Thyroid gland (tissue), 4 donors: ENCODE data around the gene LRRC7. TPM values are rescaled to one million over a fixed set of nuclear protein-coding genes. Genes with fewer than 3 reads are reported as not detected.

Source experiments
- DNase-seq, 2 donors: peaks; one replicate each; pipeline ENCODE4 v3.0.0-alpha.2; 2019
- H3K27ac ChIP-seq, 3 donors: fragments of 200-600 bp; sonication (generic); 1 replicate in 2 of 3; 2 replicates in 1 of 3; pipeline ENCODE4 v1.5.1; 2016 to 2019; ENCODE audit warnings: mild to moderate bottlenecking in 1 of 3, moderate library complexity in 1 of 3
- H3K27me3 ChIP-seq: fragments of 200-600 bp; sonication (generic); one replicate; pipeline ENCODE4 v1.5.1; 2019
- H3K36me3 ChIP-seq, 2 donors: fragments of 200-600 bp; sonication (generic); one replicate each; pipeline ENCODE4 v1.5.1; 2016 to 2019
- H3K4me1 ChIP-seq, 2 donors: fragments of 200-600 bp; sonication (generic); one replicate each; pipeline ENCODE4 v1.5.1; 2017 to 2019
- H3K4me3 ChIP-seq, 3 donors: fragments of 200-600 bp; sonication (generic); replicated peaks in 1 of 3; 1 replicate in 2 of 3; 2 replicates in 1 of 3; pipeline ENCODE4 v1.5.1; 2016; ENCODE audit warnings: mild to moderate bottlenecking in 1 of 3
- H3K9me3 ChIP-seq: fragments of 200-600 bp; sonication (generic); one replicate; pipeline ENCODE4 v1.5.1; 2017
- CTCF ChIP-seq, 6 experiments: fragments of 200-600 bp in 3 of 6; fragments of 450-650 bp in 3 of 6; sonication (generic) in 3 of 6; IDR thresholded peaks; one replicate each; pipeline ENCODE4 v1.5.1; 2016 to 2019; ENCODE audit warnings: antibody characterized with exemption in 6 of 6, mild to moderate bottlenecking in 2 of 6, inconsistent platforms in 1 of 6, moderate library complexity in 1 of 6
- POLR2A ChIP-seq, 2 donors: fragments of 450-650 bp; IDR thresholded peaks; one replicate each; pipeline ENCODE4 v1.6.1; 2017; ENCODE audit warnings: antibody characterized with exemption in 2 of 2, mild to moderate bottlenecking in 2 of 2, moderate library complexity in 1 of 2
- WGBS, 2 donors: methylation state at CpG; one replicate each; pipeline ENCODE4 v1.1.5; 2017; 5-methylcytosine and 5-hydroxymethylcytosine counted together
- intact Hi-C: fragments of 100-400 bp; cut with DNase I; formaldehyde crosslinking; loops from one replicate; pipeline ENCODE4 v1.15.1; 2023
- total RNA-seq, 4 donors: library from RNA; depleted of rRNA; stranded (reverse); fragments of >200 nt; gene quantifications; one replicate each; pipeline ENCODE4 v1.2.3, GENCODE V29; 2016

The LRRC7 gene
- total RNA-seq, 4 donors from 2014 or later = 7.9 to 31.7 (median 18.7) TPM

- intact Hi-C loops = no loop called here
- no peak for DNase-seq
- Histone ChIP-seq H3K27ac (no peak overlapping the region), H3K27me3 (no peaks in the 10 kb centered on the region), H3K4me1 (no peaks in the 10 kb centered on the region), H3K4me3 (no peak overlapping the region), H3K9me3 (no peaks in the 10 kb centered on the region), H3K36me3 (no peaks in the 10 kb centered on the region)
- 59 to 64% methylated on average over 4 of the region's 4 CpGs for WGBS, 2 donors
- no peak for TF ChIP-seq POLR2A (IDR thresholded peaks at IDR 0.05)
- no peak for TF ChIP-seq CTCF (IDR thresholded peaks at IDR 0.05)
Observed at GRCh38 chr1:70143048-70143659, 575.4 kb downstream of the LRRC7 start.

GRCh38 chr1:70146488-70146887, 578.8 kb downstream of the LRRC7 start:
- no peak for DNase-seq
- H3K36me3 ChIP-seq = peaks cover 0 to 3% of the 10 kb centered on the region in 2 donors
- H3K4me3 ChIP-seq = no peak overlapping the region
- H3K4me1 ChIP-seq = no peaks in the 10 kb centered on the region
- TF ChIP-seq CTCF (IDR thresholded peaks at IDR 0.05) (no peak), POLR2A (IDR thresholded peaks at IDR 0.05) (no peak)
- no peaks in the 10 kb centered on the region for H3K27me3 ChIP-seq
- no peak overlapping the region for H3K27ac ChIP-seq
- intact Hi-C loops = no loop called here
- H3K9me3 ChIP-seq = no peaks in the 10 kb centered on the region

GRCh38 chr1:70150444-70150843, 582.7 kb downstream of the LRRC7 start:
- 98 to 100% methylated on average over 1 of the region's 1 CpG for WGBS, 2 donors
- intact Hi-C loops = no loop called here
- DNase-seq = no peak
- Histone ChIP-seq H3K27ac (no peak overlapping the region), H3K9me3 (no peaks in the 10 kb centered on the region), H3K27me3 (no peaks in the 10 kb centered on the region), H3K4me1 (no peaks in the 10 kb centered on the region), H3K36me3 (peaks cover 0 to 3% of the 10 kb centered on the region in 2 donors), H3K4me3 (no peak overlapping the region)
- TF ChIP-seq POLR2A (IDR thresholded peaks at IDR 0.05) = no peak
- TF ChIP-seq CTCF (IDR thresholded peaks at IDR 0.05) = no peak

GRCh38 chr1:70153739-70154138, 586.0 kb downstream of the LRRC7 start:
- no peaks in the 10 kb centered on the region for H3K27me3 ChIP-seq
- H3K36me3 ChIP-seq = peaks cover 0 to 3% of the 10 kb centered on the region in 2 donors
- DNase-seq = no peak
- no peaks in the 10 kb centered on the region for H3K4me1 ChIP-seq
- H3K4me3 ChIP-seq = no peak overlapping the region
- H3K27ac ChIP-seq = no peak overlapping the region
- no peak for TF ChIP-seq POLR2A (IDR thresholded peaks at IDR 0.05)
- intact Hi-C loops = no loop called here
- no peaks in the 10 kb centered on the region for H3K9me3 ChIP-seq
- WGBS, 2 donors = 94 to 95% methylated on average over 3 of the region's 3 CpGs

- Histone ChIP-seq H3K4me1 (no peaks in the 10 kb centered on the region), H3K27me3 (no peaks in the 10 kb centered on the region), H3K9me3 (no peaks in the 10 kb centered on the region), H3K36me3 (no peaks in the 10 kb centered on the region), H3K27ac (no peak overlapping the region), H3K4me3 (no peak overlapping the region)
- 95 to 97% methylated on average over 5 of the region's 5 CpGs for WGBS, 2 donors
- intact Hi-C loops = no loop called here
- TF ChIP-seq POLR2A (IDR thresholded peaks at IDR 0.05) (no peak), CTCF (IDR thresholded peaks at IDR 0.05) (no peak)
- DNase-seq = no peak
Observed at GRCh38 chr1:70156529-70157120, 588.9 kb downstream of the LRRC7 start.
